GM19043 (cell line): ENCODE data around the gene OBSCN.

Experiments
- ATAC-seq: cut with Tn5 transposase; IDR thresholded peaks from one replicate; pipeline ENCODE4 v1.9.1; 2021; ENCODE audit warnings: low read depth; ENCODE audit not compliant: unreplicated experiment

The OBSCN gene

DNA sequence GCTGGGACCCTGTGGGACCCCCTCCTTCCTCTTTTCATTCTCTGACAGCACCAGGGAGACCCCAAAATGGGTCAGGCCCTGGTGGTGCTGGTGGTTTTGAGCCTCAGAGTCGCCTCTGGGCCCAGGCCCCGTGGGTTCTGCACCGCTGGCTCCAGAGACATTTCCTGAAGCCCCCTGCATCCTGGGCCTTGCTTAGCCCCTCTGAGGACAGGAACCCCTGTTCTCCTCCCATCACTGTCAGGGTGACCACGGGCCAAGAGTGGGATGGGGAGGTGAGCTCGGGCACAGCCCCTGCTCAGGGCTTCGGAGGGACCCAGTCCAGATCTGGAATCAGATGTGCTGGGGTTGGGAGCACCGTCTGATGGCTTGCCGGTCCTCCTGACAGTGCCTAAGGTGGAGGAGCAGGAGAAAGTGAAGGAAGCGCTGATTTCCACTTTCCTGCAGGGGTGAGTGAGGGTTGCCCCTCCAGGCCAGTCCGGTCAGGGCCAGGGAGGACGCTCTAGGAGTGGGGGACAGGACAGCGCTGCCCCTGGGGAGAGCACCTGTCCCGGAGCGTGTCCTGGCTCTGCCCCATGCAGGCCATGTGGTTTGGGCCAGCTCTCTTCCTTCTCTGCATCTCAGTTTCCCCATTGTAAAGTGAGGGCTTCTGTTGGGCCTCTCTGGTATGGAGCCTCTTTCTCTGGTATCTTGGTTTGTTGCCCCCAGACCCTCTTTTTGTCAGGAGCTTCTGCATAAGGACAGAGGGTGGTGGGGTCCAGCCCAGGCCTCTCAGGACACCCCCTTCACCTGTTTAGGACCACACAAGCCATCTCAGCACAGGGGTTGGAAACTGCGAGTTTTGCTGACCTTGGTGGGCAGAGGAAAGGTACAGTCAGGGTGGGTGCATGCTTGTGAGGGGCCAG is 127.8 kb downstream of the OBSCN start:
- no peak for ATAC-seq

DNA sequence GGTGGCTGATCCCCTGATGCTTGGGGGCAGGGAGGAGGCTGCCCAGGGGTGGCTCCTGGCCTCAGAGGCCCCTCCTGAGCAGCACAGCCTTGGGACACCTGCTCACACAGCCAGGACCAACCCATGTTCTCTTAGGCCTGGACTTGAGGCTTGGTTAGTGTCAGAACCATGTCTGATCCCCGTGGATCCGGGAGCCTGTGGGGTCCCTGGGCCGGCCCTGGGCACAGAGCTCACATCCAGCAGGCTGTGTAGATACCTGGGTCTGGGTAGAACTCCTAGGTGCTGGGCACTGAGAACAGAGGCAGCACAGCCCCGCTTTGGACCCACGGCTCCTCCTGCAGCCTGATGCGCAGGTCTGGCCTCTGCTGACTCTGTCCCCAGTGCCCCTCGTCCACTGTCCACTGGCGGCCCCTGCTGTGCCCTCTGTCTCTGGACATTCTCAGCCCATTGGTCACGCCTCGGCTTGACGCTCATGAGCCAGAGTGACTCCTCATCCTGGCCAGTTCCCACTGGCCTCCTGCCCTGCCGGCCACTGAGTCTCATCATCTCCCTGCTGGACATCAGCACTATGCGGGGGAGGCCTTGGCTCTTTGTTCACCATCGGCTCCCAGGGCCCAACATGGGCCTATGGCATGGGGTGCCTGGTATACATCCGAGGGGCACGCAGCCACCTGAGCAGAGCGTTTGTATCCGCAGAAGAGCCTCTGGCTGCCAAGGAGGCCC is 128.6 kb downstream of the OBSCN start:
- no peak for ATAC-seq

DNA sequence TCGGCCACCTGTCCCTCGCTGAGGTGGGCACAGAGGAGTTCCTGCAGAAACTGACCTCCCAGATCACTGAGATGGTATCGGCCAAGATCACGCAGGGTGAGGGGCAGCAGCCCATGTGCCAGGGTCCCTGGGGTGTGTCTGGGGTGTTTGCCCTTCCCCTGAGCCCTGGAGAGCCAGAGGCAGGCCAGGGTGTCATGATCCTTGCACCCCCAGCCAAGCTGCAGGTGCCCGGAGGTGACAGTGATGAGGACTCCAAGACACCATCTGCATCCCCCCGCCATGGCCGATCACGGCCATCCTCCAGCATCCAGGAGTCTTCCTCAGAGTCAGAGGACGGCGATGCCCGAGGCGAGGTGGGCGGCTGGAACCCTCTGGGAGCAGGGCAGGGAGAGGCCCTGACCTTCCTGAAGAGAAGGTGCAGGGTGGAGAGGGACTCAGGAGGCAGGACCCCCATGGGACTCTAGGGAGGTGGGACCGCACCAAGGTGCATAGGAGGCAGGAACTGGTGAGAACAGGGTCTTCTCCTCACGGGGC is 129.3 kb downstream of the OBSCN start:
- no peak for ATAC-seq

DNA sequence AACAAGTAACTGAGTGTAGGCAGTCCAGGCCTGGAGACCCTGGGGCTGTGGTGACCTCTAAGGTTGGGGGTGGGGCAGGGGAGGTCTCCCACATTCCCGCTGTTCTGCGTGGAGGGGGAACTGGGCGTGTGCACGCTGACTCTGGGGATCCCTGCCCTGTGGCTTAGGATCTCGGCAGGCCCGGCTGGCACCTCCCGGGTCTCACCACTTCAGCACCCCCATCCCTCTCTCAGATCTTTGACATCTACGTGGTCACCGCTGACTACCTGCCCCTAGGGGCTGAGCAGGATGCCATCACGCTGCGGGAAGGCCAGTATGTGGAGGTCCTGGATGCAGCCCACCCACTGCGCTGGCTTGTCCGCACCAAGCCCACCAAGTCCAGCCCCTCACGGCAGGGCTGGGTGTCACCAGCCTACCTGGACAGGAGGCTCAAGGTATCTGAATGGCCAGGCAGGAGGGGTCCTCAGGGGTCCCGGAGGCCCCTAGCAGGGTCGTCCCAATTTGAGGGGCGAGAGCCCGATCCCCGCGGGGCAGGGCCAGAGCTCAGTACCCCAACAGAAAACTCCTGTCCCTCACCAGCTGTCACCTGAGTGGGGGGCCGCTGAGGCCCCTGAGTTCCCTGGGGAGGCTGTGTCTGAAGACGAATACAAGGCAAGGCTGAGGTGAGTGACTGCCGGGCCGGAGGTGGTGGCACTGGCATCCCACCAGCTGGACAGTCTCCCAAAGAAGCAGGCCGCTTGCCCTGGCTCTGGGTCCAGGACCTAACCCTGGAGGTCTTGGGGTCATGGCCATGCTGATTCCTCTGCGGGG is 130.1 kb downstream of the OBSCN start:
- no peak for ATAC-seq

DNA sequence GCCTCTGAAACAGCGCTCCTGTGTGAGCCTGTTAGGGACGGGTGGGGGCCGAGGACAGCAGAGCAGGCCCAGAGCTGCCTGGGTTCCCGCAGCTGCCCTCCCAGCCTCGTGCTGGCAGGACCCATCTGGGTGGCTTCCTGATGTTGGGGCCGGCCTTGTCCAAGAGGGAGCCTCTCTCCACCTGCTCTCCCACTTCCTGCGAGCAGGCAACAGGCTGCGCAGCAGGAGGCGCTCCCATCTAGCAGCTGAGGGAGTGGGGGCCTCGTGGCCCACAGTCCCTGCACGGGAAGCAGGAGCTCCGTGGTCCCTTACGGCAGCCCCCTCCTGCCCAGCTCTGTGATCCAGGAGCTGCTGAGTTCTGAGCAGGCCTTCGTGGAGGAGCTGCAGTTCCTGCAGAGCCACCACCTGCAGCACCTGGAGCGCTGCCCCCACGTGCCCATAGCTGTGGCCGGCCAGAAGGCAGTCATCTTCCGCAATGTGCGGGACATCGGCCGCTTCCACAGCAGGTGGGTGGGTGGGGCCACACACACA is 130.7 kb downstream of the OBSCN start:
- no peak for ATAC-seq

DNA sequence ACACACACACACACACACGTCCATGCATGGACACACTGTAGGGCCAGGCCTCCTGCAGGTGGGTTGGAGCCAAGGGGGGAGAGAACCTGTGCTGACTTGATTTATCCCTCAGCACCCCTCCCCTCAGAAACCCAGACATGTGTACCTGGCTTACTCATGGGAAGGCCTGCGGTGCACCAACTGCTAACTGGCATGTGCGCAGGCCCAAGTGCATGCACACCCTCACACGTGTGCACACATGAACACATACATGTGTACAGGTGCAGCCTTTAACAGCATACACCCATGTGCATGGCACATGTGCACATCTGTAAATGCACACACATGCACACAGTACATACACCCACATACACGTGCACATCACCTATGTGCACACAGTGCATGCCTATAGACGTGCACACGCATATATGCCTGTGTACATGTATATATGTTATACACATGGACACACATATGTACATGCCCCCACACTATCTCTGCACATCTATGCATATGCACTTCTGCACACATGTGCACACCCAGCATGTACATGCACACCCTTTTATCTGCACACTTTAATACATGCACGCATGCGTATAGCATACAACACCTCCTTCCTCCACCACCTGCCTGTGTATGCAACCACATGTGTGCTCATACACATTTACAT is 131.3 kb downstream of the OBSCN start:
- no peak for ATAC-seq

DNA sequence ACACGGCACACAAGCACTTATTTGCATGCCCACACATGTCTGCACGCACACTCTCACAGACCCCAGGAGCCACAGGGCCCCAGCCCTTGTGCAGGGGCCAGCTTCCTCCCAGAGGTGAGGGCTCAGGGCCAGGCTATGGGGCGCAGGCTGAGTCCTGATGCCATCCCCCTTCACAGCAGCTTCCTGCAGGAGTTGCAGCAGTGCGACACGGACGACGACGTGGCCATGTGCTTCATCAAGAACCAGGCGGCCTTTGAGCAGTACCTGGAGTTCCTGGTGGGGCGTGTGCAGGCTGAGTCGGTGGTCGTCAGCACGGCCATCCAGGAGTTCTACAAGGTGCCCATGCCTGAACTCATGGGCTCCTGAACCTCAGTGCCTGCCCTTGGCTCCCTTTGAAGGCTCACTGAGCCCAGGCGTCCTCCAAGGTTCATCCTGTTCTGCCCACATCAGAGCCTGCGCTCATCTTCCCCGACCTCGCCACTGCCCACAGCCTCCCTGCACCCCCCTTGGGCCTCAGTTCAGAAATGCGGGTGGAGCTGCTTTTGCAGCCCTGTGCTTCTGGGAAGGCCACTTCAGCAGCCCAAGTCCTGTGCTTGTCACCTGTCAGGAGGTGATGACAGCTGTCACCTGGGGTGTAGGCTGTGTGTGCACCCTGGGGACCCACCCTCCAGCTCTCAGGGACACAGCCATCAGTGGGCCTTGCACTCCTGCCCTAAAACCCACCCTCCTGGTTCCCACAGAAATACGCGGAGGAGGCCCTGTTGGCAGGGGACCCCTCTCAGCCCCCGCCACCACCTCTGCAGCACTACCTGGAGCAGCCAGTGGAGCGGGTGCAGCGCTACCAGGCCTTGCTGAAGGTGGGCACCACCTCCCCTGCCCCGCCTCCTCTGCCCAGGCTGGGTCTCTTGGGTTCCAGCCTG is 132.2 kb downstream of the OBSCN start:
- no peak for ATAC-seq

DNA sequence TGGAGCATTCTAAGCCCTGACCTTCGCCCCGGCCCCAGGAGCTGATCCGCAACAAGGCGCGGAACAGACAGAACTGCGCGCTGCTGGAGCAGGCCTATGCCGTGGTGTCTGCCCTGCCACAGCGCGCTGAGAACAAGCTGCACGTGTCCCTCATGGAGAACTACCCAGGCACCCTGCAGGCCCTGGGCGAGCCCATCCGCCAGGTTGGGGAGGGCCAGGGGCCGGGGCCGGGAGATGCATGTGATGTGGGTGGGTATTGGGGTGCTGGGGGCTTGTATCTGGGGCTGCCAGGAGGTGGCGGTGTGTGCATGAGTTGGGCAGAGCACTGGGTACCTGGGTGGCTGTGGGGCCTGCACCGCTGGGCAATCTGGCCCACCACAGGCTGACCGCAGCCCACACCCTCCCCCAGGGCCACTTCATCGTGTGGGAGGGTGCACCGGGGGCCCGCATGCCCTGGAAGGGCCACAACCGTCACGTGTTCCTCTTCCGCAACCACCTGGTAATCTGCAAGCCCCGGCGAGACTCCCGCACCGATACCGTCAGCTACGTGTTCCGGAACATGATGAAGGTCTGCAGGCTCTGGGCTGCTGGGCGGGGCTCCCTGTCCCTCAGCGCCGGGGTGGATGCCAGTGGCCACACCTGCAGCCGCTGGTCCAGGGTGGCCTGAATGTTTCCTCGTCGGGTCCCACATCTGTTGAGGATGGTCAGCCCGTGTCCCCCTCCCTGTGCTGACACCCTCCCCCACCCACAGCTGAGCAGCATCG is 133.0 kb downstream of the OBSCN start:
- no peak for ATAC-seq

DNA sequence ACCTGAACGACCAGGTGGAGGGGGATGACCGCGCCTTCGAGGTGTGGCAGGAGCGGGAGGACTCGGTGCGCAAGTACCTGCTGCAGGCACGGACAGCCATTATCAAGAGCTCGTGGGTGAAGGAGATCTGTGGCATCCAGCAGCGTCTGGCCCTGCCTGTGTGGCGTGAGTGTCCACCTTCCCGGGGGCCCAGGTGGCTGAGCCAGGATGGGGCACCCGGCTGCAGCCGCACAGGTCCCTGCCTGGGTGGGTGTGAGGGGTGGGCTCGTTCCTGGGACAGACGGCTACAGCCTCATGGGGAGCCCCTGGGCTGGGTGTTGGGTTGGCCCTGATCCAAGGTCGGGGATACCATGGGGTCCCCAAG is 133.6 kb downstream of the OBSCN start:
- no peak for ATAC-seq

DNA sequence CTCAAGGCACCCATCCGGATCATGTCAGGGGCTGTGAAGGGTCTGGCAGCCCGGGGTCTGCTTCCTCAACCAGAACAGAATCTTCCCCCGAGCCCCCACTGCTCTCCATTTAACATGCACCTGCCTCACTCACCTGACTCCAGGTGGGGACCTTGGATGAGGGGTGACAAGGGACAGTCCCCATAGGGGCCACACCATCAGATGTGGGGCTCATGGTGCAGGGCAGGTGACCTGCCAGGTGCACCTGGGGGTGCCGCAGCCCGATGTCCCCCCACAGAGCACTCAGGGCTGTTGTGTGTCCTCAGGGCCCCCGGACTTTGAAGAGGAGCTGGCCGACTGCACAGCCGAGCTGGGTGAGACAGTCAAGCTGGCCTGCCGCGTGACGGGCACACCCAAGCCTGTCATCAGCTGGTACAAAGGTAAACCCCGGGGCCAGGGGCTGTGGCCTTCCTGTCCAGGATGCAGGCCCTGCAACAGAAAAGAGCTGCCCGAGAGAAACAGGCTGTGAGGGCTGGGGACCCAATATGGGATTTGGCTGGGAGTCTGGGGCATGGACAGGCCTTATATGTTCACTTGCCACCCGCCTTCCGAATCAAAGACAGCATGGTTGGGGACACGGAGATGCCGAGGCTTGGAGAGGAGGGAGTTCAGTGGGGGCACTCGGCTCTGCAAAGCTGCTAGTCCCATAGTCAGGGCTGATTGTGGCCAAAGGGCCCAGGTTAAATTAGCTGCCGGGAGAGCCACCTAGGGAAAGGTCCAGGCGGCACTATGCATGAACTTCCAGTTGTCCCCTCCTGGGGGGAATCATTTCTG is 134.2 kb downstream of the OBSCN start:
- ATAC-seq, result no peak

DNA sequence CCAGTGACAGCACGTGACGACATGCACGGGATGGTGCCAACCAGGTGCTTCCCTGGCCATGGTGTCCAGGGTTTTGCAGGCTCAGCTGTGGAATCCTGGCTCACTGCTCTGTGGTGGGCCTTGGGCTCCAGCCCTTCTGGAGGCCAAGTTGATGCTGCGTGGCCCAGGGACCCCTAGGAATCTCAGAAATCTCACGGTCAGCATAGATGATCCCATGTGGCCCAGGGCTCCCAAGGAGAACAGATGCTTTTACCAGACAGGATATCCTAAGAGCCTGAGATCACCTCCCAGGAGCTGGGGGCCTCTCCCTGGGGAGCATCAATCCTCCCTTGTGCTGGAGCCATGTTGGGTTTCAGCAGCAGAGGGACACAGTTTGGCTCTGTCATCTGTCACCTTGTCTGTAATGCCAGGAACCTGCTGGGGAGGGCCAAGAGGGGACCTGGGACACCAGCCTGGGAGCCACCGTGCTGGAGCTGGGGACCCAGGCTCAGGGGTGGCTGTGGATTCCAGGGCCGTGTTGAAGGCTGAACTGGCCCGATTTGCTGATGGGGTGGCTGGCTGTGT is 134.9 kb downstream of the OBSCN start:
- no peak for ATAC-seq

DNA sequence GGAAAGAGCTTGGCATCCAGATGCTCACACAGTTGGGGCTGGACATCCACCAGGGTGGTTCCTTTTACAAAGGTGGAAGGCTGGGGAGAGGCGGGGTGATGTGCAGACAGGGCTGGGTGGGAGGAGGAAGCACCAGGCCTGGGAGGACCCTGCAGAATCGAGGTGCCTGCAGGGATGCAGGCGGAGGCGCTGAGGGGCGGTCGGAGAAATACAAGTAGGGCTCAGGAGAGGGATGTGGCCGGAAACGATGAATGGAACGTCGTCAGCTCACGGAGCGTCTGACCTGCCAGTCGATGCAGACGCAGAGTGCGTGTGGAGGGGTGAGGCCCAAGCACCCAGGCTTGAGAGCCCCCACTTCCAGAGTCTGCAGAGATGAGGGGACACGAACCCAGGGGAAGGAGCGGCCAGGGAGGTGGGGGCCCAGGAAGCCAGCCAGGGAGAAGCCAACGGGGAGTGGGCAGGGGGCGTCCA is 135.4 kb downstream of the OBSCN start:
- ATAC-seq, result no peak

DNA sequence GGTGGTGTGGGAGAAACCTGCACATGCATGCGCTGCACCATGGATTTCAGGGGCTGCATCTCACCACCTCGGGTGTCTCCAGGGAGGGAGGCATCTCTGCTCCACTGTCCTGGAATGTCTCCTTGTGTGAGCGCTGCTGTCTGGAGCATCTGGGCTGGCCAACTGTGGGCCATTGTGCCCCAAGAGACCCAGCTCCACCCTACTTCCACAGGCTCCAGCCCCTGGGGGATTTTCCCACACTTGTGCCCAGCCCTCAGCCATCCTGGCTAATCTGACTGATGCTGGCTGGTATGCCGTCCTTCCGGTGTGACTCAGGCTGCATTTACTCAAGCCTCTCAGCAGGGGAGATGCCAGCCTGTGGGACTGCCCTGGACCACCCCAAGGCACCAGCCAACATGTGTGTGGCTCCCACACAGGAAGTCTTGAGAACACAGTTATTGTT is 136.8 kb downstream of the OBSCN start:
- no peak for ATAC-seq

DNA sequence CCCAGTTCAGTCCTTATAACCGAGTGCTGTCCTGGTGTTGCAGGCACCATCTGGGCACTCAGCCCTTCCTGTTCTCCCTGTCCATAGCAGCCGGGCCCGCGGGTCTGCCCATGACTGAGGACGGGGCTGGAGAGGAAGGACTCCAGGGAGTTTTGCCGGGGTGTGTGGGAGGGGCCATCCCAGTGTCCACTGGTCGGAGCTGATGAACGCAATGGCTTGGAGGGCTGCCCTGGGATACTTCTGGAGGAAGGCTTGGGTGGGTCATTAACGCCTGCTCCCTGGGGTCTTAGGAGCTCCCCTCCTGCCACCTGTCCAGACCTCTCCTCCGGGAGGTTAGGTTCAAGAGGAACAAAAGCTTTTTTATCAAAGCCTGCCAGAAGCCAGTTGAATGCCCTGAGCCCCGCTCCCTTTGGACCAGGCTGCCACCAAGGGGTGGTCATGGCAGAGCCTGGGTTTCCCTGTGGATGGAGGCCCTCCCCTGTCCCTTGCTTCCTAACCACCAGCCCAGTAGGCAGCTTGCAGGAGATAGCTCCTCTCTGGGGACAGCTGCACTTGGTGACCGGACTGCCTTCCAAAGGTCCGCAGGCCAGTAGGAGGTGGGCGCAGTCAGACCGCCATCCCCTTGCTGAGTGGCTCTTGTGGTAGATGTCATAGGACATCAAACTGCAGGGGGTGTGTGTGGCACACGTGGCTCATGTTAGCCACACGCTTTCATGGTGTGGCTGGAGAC is 137.5 kb downstream of the OBSCN start:
- no peak for ATAC-seq

DNA sequence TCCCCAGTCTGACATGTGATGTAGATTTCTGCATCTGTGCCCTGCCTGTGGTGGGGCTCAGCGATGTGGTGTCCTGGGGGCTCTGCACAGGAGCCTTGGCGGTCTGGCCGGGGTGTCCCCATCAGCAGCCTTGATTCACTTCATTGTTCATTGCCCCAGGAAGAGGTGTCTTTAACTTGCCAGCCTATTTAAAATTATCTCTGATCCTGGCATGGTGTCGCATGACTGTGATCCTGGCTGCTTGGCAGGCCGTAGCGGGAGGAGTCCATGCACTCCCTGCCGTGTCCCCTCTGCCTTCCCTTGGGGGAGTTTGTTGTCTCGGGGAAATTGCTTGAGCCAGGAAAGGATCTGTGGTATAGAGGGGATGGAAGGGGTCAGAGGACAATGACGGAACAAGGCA is 138.9 kb downstream of the OBSCN start:
- ATAC-seq, result no peak

DNA sequence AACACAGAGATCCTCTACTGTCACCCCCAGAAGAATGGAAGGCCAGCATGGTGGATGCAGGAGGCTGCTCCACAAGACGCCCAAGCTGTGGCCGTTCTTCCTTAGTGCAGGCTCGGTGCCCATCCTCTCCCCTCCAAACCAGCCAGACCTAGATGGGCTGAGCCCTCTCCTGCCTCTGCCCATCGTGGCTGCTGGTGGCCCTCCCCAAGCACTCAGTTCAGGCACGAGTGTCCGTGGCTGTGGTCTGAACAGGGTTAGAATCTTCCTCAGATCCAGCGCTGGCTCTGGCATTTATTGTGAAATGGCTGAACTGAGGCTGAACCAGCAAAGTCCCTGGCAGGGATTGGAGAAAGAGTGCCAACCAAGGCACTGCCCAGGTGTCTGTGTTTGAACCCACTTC is 139.3 kb downstream of the OBSCN start:
- ATAC-seq, result no peak
